GM23338 (cell line): Measurements from ENCODE around the gene KRT25. TPM values are rescaled to one million over a fixed set of nuclear protein-coding genes. Genes with fewer than 3 reads are reported as not detected.

Experiments
- ATAC-seq: fragments of 200-7000 bp; cut with Tn5 transposase; 3 replicates; pipeline ENCODE4 v1.9.1; 2020
- DNase-seq: peaks from one replicate; pipeline ENCODE4 v3.0.0-alpha.2; 2015; ENCODE audit warnings: low spot score
- H2AFZ ChIP-seq: fragments of 200-600 bp; sonication (generic); 2 replicates; pipeline ENCODE4 v1.8.0; 2016; ENCODE audit warnings: antibody characterized with exemption, mild to moderate bottlenecking, moderate library complexity
- H3F3A ChIP-seq: fragments of 200-600 bp; sonication (generic); replicated peaks from 2 replicates; pipeline ENCODE4 v1.8.0; 2017; ENCODE audit warnings: antibody characterized with exemption, mixed run types, low read depth
- H3K27ac ChIP-seq: fragments of 200-600 bp; sonication (generic); 2 replicates; pipeline ENCODE4 v1.6.1; 2016; ENCODE audit warnings: low read depth
- H3K27me3 ChIP-seq: fragments of 200-600 bp; sonication (generic); 2 replicates; pipeline ENCODE4 v1.8.0; 2016; ENCODE audit warnings: mild to moderate bottlenecking, mixed run types, moderate library complexity; ENCODE audit not compliant: insufficient read depth
- H3K36me3 ChIP-seq: fragments of 200-600 bp; sonication (generic); 2 replicates; pipeline ENCODE4 v1.8.0; 2016; ENCODE audit warnings: mild to moderate bottlenecking; ENCODE audit not compliant: insufficient read depth
- H3K4me1 ChIP-seq: fragments of 200-600 bp; sonication (generic); 2 replicates; pipeline ENCODE4 v1.8.0; 2016; ENCODE audit warnings: mild to moderate bottlenecking, moderate library complexity; ENCODE audit not compliant: insufficient read depth
- H3K4me2 ChIP-seq: fragments of 200-600 bp; sonication (generic); 2 replicates; pipeline ENCODE4 v1.7.1; 2017; ENCODE audit warnings: mixed run types
- H3K4me3 ChIP-seq: fragments of 200-600 bp; sonication (generic); 2 replicates; pipeline ENCODE4 v1.6.1; 2016; ENCODE audit warnings: mixed run types
- H3K79me2 ChIP-seq: fragments of 200-600 bp; sonication (generic); replicated peaks from 2 replicates; pipeline ENCODE4 v1.8.0; 2017; ENCODE audit warnings: mild to moderate bottlenecking; ENCODE audit not compliant: insufficient read depth
- H3K9me2 ChIP-seq: fragments of 200-600 bp; sonication (generic); 2 replicates; pipeline ENCODE4 v1.8.0; 2017; ENCODE audit not compliant: insufficient read depth
- H4K20me1 ChIP-seq: fragments of 200-600 bp; sonication (generic); replicated peaks from 2 replicates; pipeline ENCODE4 v1.8.0; 2017; ENCODE audit warnings: mild to moderate bottlenecking; ENCODE audit not compliant: insufficient read depth
- H3K27ac Mint-ChIP-seq: 2 replicates; pipeline ENCODE4 v1.8.0; 2020; ENCODE audit warnings: inconsistent platforms, mild to moderate bottlenecking, moderate library complexity, mixed read lengths
- H3K27me3 Mint-ChIP-seq: 3 replicates; pipeline ENCODE4 v1.8.0; 2022; ENCODE audit warnings: low read depth, mild to moderate bottlenecking, moderate library complexity, mixed read lengths, inconsistent platforms; ENCODE audit not compliant: insufficient read depth, poor library complexity
- H3K36me3 Mint-ChIP-seq: 3 replicates; pipeline ENCODE4 v1.8.0; 2021; ENCODE audit warnings: low read depth, mild to moderate bottlenecking, inconsistent platforms, moderate library complexity, mixed read lengths
- H3K4me1 Mint-ChIP-seq: 3 replicates; pipeline ENCODE4 v1.8.0; 2020; ENCODE audit warnings: mild to moderate bottlenecking, inconsistent platforms, mixed read lengths
- H3K4me3 Mint-ChIP-seq: 3 replicates; pipeline ENCODE4 v1.8.0; 2021; ENCODE audit warnings: moderate library complexity, mild to moderate bottlenecking, inconsistent platforms, mixed read lengths
- H3K9me3 Mint-ChIP-seq: 3 replicates; pipeline ENCODE4 v1.8.0; 2020; ENCODE audit warnings: moderate library complexity, mild to moderate bottlenecking, inconsistent platforms, mixed read lengths
- CREB1 ChIP-seq: fragments of 250-450 bp; sonication (Bioruptor Pico); IDR thresholded peaks from 2 replicates; pipeline ENCODE4 v1.5.0; 2020; ENCODE audit warnings: low read depth, mild to moderate bottlenecking, moderate library complexity
- CTCF ChIP-seq, 2 experiments: fragments of 200-600 bp in 1 of 2; sonication (generic) in 1 of 2; conservative IDR thresholded peaks; 2 replicates each; pipeline versions ENCODE4 v1.5.1 to v1.6.1; 2016 to 2017; ENCODE audit warnings: antibody characterized with exemption in 2 of 2, low read depth in 2 of 2, mild to moderate bottlenecking in 2 of 2, moderate library complexity in 1 of 2
- EZH2 ChIP-seq: fragments of 200-600 bp; sonication (generic); IDR thresholded peaks from one replicate; pipeline ENCODE4 v1.8.0; 2017; ENCODE audit warnings: antibody characterized with exemption, mild to moderate bottlenecking, low read depth; ENCODE audit not compliant: unreplicated experiment
- EZH2phosphoT487 ChIP-seq: fragments of 200-600 bp; sonication (generic); IDR thresholded peaks from one replicate; pipeline ENCODE4 v1.8.1; 2018; ENCODE audit warnings: antibody characterized with exemption; ENCODE audit not compliant: unreplicated experiment
- JUNB ChIP-seq: IDR thresholded peaks from one replicate; pipeline ENCODE4 v1.6.1; 2016; ENCODE audit warnings: antibody characterized with exemption; ENCODE audit not compliant: unreplicated experiment
- NANOG ChIP-seq: IDR thresholded peaks from 2 replicates; pipeline ENCODE4 v1.6.1; 2016; ENCODE audit warnings: antibody characterized with exemption, borderline replicate concordance
- POLR2AphosphoS5 ChIP-seq: IDR thresholded peaks from 2 replicates; pipeline ENCODE4 v1.6.1; 2016; ENCODE audit warnings: antibody characterized with exemption, low read depth
- REST ChIP-seq: IDR thresholded peaks from one replicate; pipeline ENCODE4 v1.6.1; 2018; ENCODE audit warnings: antibody characterized with exemption; ENCODE audit not compliant: unreplicated experiment
- STAT1 ChIP-seq: IDR thresholded peaks from one replicate; pipeline ENCODE4 v1.6.1; 2016; ENCODE audit warnings: antibody characterized with exemption; ENCODE audit not compliant: unreplicated experiment
- ZNF114 ChIP-seq: fragments of 250-450 bp; sonication (Bioruptor Pico); IDR thresholded peaks from 2 replicates; pipeline ENCODE4 v1.5.0; 2020; ENCODE audit warnings: mild to moderate bottlenecking, moderate library complexity
- ZNF331 ChIP-seq: fragments of 250-450 bp; sonication (Bioruptor Pico); IDR thresholded peaks from 2 replicates; pipeline ENCODE4 v1.5.0; 2020; ENCODE audit warnings: low read depth, mild to moderate bottlenecking, moderate library complexity
- polyA plus RNA-seq: library from polyadenylated mRNA; unstranded; fragments of >200 nt; fragmentation: Nextera tagmentation; extraction: Ambion mirVana; gene quantifications from 2 replicates; pipeline ENCODE4 v1.2.1, GENCODE V29; 2016
- total RNA-seq: library from RNA; depleted of rRNA; stranded (reverse); fragments of >200 nt; shearing (Covaris generic); gene quantifications from 2 replicates; pipeline ENCODE4 v1.2.3, GENCODE V29; 2014
- TF ChIP-seq, protein P1 (sequence below): IDR thresholded peaks from 2 replicates; pipeline ENCODE4 v1.6.1; 2016; ENCODE audit warnings: antibody characterized with exemption
- TF ChIP-seq, protein P2 (sequence below): fragments of 250-450 bp; sonication (Bioruptor Pico); IDR thresholded peaks from 2 replicates; pipeline ENCODE4 v1.5.0; 2020; ENCODE audit warnings: mild to moderate bottlenecking, moderate library complexity

Gene KRT25
- total and polyA plus RNA-seq, 2 experiments from 2014 or later: not detected

GRCh38 chr17:40735016-40735415 lies 20.1 kb downstream of the KRT25 start:
- H3K27me3 Mint-ChIP-seq: no peaks in the 10 kb centered on the region
- no peak overlapping the region for H3K27ac Mint-ChIP-seq

More at GRCh38 chr17:40735016-40735415, 20.1 kb downstream of the KRT25 start:
- H3K4me1 ChIP-seq: no peaks in the 10 kb centered on the region
- Mint-ChIP-seq H3K9me3 (peaks cover 8% of the 10 kb centered on the region; the same call in 2 of the 3 replicates), H3K36me3 (no peaks in the 10 kb centered on the region), H3K4me1 (no peaks in the 10 kb centered on the region), H3K4me3 (no peak overlapping the region)
- no peak overlapping the region for H3K27ac ChIP-seq
- H3K79me2 ChIP-seq: no peaks in the 10 kb centered on the region
- DNase-seq: no peak
- H2AFZ ChIP-seq: no peak overlapping the region
- ATAC-seq: no peak
- H3K4me3 ChIP-seq: no peak overlapping the region
- H3F3A ChIP-seq: no peaks in the 10 kb centered on the region
- H3K27me3 ChIP-seq: no peaks in the 10 kb centered on the region
- H3K36me3 ChIP-seq: no peaks in the 10 kb centered on the region
- no peaks in the 10 kb centered on the region for H3K9me2 ChIP-seq
- TF ChIP-seq NANOG: no peak
- TF ChIP-seq JUNB: no peak
- no peak for TF ChIP-seq POLR2AphosphoS5
- TF ChIP-seq EZH2phosphoT487: no peak
- no peak for TF ChIP-seq REST
- TF ChIP-seq, protein P1, sequence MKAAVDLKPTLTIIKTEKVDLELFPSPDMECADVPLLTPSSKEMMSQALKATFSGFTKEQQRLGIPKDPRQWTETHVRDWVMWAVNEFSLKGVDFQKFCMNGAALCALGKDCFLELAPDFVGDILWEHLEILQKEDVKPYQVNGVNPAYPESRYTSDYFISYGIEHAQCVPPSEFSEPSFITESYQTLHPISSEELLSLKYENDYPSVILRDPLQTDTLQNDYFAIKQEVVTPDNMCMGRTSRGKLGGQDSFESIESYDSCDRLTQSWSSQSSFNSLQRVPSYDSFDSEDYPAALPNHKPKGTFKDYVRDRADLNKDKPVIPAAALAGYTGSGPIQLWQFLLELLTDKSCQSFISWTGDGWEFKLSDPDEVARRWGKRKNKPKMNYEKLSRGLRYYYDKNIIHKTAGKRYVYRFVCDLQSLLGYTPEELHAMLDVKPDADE: no peak
- TF ChIP-seq CREB1: no peak
- TF ChIP-seq, protein P2, sequence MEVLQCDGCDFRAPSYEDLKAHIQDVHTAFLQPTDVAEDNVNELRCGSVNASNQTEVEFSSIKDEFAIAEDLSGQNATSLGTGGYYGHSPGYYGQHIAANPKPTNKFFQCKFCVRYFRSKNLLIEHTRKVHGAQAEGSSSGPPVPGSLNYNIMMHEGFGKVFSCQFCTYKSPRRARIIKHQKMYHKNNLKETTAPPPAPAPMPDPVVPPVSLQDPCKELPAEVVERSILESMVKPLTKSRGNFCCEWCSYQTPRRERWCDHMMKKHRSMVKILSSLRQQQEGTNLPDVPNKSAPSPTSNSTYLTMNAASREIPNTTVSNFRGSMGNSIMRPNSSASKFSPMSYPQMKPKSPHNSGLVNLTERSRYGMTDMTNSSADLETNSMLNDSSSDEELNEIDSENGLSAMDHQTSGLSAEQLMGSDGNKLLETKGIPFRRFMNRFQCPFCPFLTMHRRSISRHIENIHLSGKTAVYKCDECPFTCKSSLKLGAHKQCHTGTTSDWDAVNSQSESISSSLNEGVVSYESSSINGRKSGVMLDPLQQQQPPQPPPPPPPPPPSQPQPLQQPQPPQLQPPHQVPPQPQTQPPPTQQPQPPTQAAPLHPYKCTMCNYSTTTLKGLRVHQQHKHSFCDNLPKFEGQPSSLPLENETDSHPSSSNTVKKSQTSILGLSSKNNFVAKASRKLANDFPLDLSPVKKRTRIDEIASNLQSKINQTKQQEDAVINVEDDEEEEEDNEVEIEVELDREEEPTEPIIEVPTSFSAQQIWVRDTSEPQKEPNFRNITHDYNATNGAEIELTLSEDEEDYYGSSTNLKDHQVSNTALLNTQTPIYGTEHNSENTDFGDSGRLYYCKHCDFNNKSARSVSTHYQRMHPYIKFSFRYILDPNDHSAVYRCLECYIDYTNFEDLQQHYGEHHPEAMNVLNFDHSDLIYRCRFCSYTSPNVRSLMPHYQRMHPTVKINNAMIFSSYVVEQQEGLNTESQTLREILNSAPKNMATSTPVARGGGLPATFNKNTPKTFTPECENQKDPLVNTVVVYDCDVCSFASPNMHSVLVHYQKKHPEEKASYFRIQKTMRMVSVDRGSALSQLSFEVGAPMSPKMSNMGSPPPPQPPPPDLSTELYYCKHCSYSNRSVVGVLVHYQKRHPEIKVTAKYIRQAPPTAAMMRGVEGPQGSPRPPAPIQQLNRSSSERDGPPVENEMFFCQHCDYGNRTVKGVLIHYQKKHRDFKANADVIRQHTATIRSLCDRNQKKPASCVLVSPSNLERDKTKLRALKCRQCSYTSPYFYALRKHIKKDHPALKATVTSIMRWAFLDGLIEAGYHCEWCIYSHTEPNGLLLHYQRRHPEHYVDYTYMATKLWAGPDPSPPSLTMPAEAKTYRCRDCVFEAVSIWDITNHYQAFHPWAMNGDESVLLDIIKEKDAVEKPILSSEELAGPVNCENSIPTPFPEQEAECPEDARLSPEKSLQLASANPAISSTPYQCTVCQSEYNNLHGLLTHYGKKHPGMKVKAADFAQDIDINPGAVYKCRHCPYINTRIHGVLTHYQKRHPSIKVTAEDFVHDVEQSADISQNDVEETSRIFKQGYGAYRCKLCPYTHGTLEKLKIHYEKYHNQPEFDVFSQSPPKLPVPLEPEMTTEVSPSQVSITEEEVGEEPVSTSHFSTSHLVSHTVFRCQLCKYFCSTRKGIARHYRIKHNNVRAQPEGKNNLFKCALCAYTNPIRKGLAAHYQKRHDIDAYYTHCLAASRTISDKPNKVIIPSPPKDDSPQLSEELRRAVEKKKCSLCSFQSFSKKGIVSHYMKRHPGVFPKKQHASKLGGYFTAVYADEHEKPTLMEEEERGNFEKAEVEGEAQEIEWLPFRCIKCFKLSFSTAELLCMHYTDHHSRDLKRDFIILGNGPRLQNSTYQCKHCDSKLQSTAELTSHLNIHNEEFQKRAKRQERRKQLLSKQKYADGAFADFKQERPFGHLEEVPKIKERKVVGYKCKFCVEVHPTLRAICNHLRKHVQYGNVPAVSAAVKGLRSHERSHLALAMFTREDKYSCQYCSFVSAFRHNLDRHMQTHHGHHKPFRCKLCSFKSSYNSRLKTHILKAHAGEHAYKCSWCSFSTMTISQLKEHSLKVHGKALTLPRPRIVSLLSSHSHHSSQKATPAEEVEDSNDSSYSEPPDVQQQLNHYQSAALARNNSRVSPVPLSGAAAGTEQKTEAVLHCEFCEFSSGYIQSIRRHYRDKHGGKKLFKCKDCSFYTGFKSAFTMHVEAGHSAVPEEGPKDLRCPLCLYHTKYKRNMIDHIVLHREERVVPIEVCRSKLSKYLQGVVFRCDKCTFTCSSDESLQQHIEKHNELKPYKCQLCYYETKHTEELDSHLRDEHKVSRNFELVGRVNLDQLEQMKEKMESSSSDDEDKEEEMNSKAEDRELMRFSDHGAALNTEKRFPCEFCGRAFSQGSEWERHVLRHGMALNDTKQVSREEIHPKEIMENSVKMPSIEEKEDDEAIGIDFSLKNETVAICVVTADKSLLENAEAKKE (CRISPR knock-in tag): no peak
- no peak for TF ChIP-seq STAT1
- no peak for TF ChIP-seq ZNF114
- no peak for TF ChIP-seq CTCF (conservative IDR thresholded peaks at IDR 0.05; ENCODE audit: low read depth in 2 of 2)
- TF ChIP-seq ZNF331 (CRISPR knock-in tag): no peak
- no peak for TF ChIP-seq EZH2
- no peaks in the 10 kb centered on the region for H4K20me1 ChIP-seq
- H3K4me2 ChIP-seq: no peak overlapping the region
